GM12872 (cell line): ENCODE measurements around the gene MARK4.

Experiments used
- TF ChIP-seq, protein P1 (sequence below): IDR thresholded peaks from 3 replicates; pipeline ENCODE4 v1.5.1; 2011; ENCODE audit warnings: low read depth, mild to moderate bottlenecking, low read length, moderate library complexity; ENCODE audit not compliant: insufficient read depth

The MARK4 gene

GRCh38 chr19:45294291-45295029, 43.4 kb downstream of the MARK4 start:
- TF ChIP-seq, protein P1, sequence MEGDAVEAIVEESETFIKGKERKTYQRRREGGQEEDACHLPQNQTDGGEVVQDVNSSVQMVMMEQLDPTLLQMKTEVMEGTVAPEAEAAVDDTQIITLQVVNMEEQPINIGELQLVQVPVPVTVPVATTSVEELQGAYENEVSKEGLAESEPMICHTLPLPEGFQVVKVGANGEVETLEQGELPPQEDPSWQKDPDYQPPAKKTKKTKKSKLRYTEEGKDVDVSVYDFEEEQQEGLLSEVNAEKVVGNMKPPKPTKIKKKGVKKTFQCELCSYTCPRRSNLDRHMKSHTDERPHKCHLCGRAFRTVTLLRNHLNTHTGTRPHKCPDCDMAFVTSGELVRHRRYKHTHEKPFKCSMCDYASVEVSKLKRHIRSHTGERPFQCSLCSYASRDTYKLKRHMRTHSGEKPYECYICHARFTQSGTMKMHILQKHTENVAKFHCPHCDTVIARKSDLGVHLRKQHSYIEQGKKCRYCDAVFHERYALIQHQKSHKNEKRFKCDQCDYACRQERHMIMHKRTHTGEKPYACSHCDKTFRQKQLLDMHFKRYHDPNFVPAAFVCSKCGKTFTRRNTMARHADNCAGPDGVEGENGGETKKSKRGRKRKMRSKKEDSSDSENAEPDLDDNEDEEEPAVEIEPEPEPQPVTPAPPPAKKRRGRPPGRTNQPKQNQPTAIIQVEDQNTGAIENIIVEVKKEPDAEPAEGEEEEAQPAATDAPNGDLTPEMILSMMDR, result no peak

DNA sequence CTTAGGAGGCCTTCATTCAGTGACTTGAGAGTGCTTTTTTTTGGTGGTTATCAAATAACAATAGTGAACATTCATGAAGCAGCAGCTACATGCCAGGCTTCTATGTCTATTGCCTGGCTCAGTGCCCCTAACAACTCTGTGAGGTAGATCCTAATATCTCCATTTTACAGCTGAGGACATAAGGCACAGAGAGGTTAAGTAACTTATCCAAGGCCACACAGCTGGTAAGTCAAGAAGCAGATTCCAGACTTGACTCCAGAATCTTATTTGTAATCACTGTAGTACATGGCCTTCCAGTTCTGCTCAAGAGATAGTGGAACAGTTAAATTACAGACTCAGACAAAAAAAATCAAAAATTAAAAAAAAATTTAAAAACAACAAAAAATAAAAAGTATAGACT, 44.8 kb downstream of the MARK4 start:
- TF ChIP-seq, protein P1, result no peak

DNA sequence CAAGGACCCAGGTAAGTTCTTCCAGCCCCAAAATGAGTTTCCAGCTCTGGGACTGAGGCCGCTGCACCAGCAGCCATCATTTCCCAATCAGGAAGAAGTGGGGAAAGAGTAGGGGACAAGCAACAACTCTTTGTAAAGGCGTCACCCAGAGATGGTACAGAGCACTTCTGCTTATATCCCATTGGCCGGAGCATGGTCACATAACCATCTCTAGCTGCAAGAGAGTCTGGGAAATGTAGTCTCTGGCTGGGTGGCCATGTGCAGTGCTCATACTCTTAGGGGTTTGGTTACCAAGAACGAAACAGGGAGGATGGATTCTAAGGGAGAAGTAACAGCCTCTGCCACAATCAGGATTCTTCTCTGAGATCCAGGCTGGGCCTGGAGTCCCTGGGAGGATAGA, 45.3 kb downstream of the MARK4 start:
- TF ChIP-seq, protein P1, result no peak

GRCh38 chr19:45297674-45298073, 46.6 kb downstream of the MARK4 start:
- TF ChIP-seq, protein P1, result no peak

DNA sequence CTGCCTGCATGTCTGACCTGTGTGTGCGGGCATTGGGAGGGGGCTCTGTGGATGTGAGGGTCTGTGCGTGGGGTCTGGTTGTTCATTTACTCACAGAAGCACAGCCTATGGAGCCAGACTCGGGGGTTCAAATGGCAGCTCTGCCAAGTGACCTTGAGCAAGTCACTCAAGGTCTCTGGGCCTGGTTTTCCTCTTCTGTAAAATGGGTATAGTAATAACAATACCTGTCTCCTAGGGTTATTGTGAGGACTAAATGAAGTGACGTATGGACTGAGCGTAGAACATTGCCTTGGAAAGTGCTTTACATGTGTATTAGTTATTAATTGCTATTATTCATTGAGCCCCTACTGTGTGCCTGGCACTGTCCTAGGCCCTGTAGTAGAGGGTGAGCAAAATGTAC, 47.2 kb downstream of the MARK4 start:
- TF ChIP-seq, protein P1, result no peak

GRCh38 chr19:45299719-45300118, 48.6 kb downstream of the MARK4 start:
- TF ChIP-seq, protein P1, result no peak

- TF ChIP-seq, protein P1, result no peak
Observed at GRCh38 chr19:45302416-45302815, 51.3 kb downstream of the MARK4 start.
